Activated CD4-positive, alpha-beta T cell treated with anti-CD3 and anti-CD28 coated beads, Interleukin-2, amount 10 ng/mL, durations not matched to agents 24 days and 14 days (primary cell): ENCODE data around the gene VGLL3. TPM values are rescaled to one million over a fixed set of nuclear protein-coding genes. Genes with fewer than 3 reads are reported as not detected.

Experiments
- DNase-seq: peaks from one replicate; pipeline ENCODE4 v3.0.0; 2022
- H3K27ac Mint-ChIP-seq: one replicate; pipeline ENCODE4 v1.8.0; 2022; ENCODE audit warnings: mild to moderate bottlenecking, mixed read lengths
- H3K27me3 Mint-ChIP-seq: one replicate; pipeline ENCODE4 v1.8.0; 2022; ENCODE audit warnings: mixed read lengths
- H3K36me3 Mint-ChIP-seq: one replicate; pipeline ENCODE4 v1.8.0; 2022; ENCODE audit warnings: low read depth, mild to moderate bottlenecking, mixed read lengths
- H3K4me1 Mint-ChIP-seq: one replicate; pipeline ENCODE4 v1.8.0; 2021; ENCODE audit warnings: mixed read lengths
- H3K4me3 Mint-ChIP-seq: one replicate; pipeline ENCODE4 v1.8.0; 2022; ENCODE audit warnings: mild to moderate bottlenecking, moderate library complexity, mixed read lengths
- H3K9me3 Mint-ChIP-seq: one replicate; pipeline ENCODE4 v1.8.0; 2021; ENCODE audit warnings: mixed read lengths
- intact Hi-C: fragments of 100-400 bp; cut with micrococcal nuclease; formaldehyde crosslinking; loops from one replicate; pipeline ENCODE4 v1.15.1; 2023
- total RNA-seq: library from RNA; stranded (reverse); gene quantifications from 2 replicates; pipeline ENCODE4 v1.2.3, GENCODE V29; 2022

The VGLL3 gene
- total RNA-seq, 1 donor from 2014 or later, result not detected

DNA sequence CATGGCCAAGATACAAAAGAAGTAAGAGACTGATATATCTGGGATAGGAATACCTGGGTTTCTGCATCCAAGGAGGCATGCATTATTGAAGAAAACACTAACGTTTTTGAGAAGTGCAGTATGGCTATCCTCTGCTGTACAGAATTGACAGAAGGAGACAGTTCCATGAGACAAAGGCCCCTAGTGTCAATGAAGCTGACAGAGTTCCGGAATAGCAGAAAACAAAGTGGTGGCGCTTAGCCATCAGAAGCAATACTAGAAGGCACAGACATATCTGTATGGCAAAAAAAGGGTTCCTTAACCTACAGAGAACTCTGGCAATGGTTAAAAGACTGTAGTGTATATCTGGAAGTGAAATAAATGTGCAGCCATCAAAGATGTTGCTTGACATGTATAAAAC, 77.8 kb downstream of the VGLL3 start:
- H3K4me3 Mint-ChIP-seq, result no peak overlapping the region
- H3K27ac Mint-ChIP-seq, result no peak overlapping the region
- DNase-seq, result no peak
- intact Hi-C loops, result no loop called here
- H3K9me3 Mint-ChIP-seq, result no peaks in the 10 kb centered on the region
- H3K27me3 Mint-ChIP-seq, result no peaks in the 10 kb centered on the region
- H3K4me1 Mint-ChIP-seq, result no peaks in the 10 kb centered on the region
- no peaks in the 10 kb centered on the region for H3K36me3 Mint-ChIP-seq

DNA sequence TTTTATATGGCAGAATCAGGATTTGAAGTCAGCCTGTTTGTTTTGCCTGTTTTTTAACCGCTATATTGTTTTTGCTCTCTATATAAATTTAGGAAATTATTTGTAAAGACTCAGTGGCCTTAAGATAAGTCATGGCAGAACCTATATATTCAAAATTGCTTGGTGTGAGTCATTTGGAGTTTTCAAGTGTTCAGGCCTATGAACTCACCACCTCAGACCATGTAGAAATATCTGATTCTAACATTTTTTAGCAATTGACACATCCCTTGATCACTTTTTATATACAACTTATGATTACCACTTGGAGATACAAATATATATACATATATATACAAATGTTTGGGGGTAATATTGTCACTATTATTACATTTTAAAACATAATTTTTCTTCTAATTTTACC, 95.7 kb downstream of the VGLL3 start:
- Mint-ChIP-seq H3K9me3 (no peaks in the 10 kb centered on the region), H3K4me1 (no peaks in the 10 kb centered on the region), H3K36me3 (no peaks in the 10 kb centered on the region), H3K27me3 (no peaks in the 10 kb centered on the region), H3K27ac (no peak overlapping the region), H3K4me3 (no peak overlapping the region)
- intact Hi-C loops, result no loop called here
- DNase-seq, result no peak

DNA sequence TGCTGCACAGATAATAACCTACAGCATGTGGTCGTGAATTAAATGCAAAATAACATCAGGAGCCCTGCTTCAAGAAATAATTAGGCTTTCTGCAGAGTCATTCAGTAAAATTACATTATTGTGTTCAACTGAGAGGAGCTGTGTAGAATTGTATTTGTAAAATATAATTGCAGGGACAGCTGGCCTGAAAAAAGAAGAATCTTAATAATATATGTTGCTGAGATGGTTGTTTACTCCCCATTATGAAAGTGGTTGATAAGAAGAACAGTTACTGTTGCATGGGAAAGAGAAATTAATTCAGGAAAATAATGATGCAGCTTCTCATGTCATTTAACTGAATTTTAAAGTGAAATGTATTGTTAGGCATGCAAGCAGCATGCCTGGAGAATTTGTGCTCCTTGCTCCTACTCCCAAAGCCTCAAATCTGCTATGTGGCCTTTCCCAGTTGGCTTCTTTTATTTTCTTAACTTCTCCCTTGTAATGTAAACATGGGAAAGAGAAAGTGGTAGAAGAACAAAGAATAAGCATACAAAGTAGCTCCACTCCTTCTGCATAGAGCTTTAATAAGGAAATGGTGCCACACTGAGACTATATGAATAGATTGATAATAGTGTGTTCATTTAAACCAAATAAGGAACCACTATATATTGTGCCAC, 100.1 kb downstream of the VGLL3 start:
- H3K9me3 Mint-ChIP-seq, result no peaks in the 10 kb centered on the region
- intact Hi-C loops, result no loop called here

More for the DNA sequence above, 100.1 kb downstream of the VGLL3 start:
- no peaks in the 10 kb centered on the region for H3K27me3 Mint-ChIP-seq
- no peaks in the 10 kb centered on the region for H3K4me1 Mint-ChIP-seq
- no peak for DNase-seq
- H3K27ac Mint-ChIP-seq, result no peak overlapping the region
- no peak overlapping the region for H3K4me3 Mint-ChIP-seq
- no peaks in the 10 kb centered on the region for H3K36me3 Mint-ChIP-seq

Other genes with a start within 250 kb of the VGLL3 start
- gene CHMP2B, start 236.2 kb upstream of the VGLL3 start, total RNA-seq, result 25.3 and 27.2 TPM in 2 replicates